H9 (cell line): ENCODE results near the gene MAST4. TPM values are rescaled to one million over a fixed set of nuclear protein-coding genes. Genes with fewer than 3 reads are reported as not detected.

Experiments used
- DNase-seq: peaks from one replicate; pipeline ENCODE4 v3.0.0-alpha.2; 2017
- H2AFZ ChIP-seq: one replicate; pipeline ENCODE4 v1.6.1; 2013; ENCODE audit warnings: mild to moderate bottlenecking, low read length, control low read depth, moderate library complexity
- H2AK5ac ChIP-seq: 2 replicates; pipeline ENCODE4 v1.6.1; 2013; ENCODE audit warnings: low read length, control low read depth, mixed read lengths; ENCODE audit not compliant: insufficient read length
- H2BK120ac ChIP-seq: one replicate; pipeline ENCODE4 v1.6.1; 2013; ENCODE audit warnings: low read depth, mild to moderate bottlenecking, low read length, control low read depth, inconsistent platforms; ENCODE audit not compliant: poor library complexity, severe bottlenecking
- H2BK12ac ChIP-seq: 2 replicates; pipeline ENCODE4 v1.6.1; 2013; ENCODE audit warnings: low read length, control low read depth, mixed read lengths, low read depth; ENCODE audit not compliant: insufficient read length
- H2BK15ac ChIP-seq: 2 replicates; pipeline ENCODE4 v1.6.1; 2013; ENCODE audit warnings: low read depth, low read length, control low read depth
- H2BK20ac ChIP-seq: one replicate; pipeline ENCODE4 v1.6.1; 2013; ENCODE audit warnings: low read depth, mild to moderate bottlenecking, low read length, control low read depth, inconsistent platforms; ENCODE audit not compliant: poor library complexity, severe bottlenecking
- H2BK5ac ChIP-seq: 2 replicates; pipeline ENCODE4 v1.6.1; 2013; ENCODE audit warnings: low read length, control low read depth, mixed read lengths; ENCODE audit not compliant: insufficient read length
- H3K14ac ChIP-seq: 2 replicates; pipeline ENCODE4 v1.6.1; 2013; ENCODE audit warnings: low read length, control low read depth; ENCODE audit not compliant: insufficient read depth
- H3K18ac ChIP-seq: 2 replicates; pipeline ENCODE4 v1.6.1; 2013; ENCODE audit warnings: low read depth, mild to moderate bottlenecking, mixed read lengths, low read length, control low read depth; ENCODE audit not compliant: insufficient read length
- H3K23ac ChIP-seq: 2 replicates; pipeline ENCODE4 v1.6.1; 2013; ENCODE audit warnings: low read length, control low read depth, mixed read lengths, low read depth; ENCODE audit not compliant: insufficient read length
- H3K23me2 ChIP-seq: 2 replicates; pipeline ENCODE4 v1.6.1; 2013; ENCODE audit warnings: low read depth, mild to moderate bottlenecking, mixed read lengths, low read length, control low read depth; ENCODE audit not compliant: insufficient read length, poor library complexity, severe bottlenecking
- H3K27ac ChIP-seq: 2 replicates; pipeline ENCODE4 v1.5.1; 2013; ENCODE audit warnings: low read length, control low read depth, mixed read lengths, low read depth; ENCODE audit not compliant: insufficient read length
- H3K27me3 ChIP-seq: 2 replicates; pipeline ENCODE4 v1.6.1; 2013; ENCODE audit warnings: low read length, control low read depth, inconsistent platforms; ENCODE audit not compliant: insufficient read depth
- H3K4ac ChIP-seq: 2 replicates; pipeline ENCODE4 v1.6.1; 2013; ENCODE audit warnings: low read depth, mild to moderate bottlenecking, control low read depth, inconsistent platforms, low read length, moderate library complexity
- H3K4me1 ChIP-seq: 2 replicates; pipeline ENCODE4 v1.6.1; 2013; ENCODE audit warnings: low read length, control low read depth, inconsistent platforms; ENCODE audit not compliant: insufficient read depth
- H3K4me2 ChIP-seq: 2 replicates; pipeline ENCODE4 v1.6.1; 2013; ENCODE audit warnings: low read length, control low read depth, mixed read lengths; ENCODE audit not compliant: insufficient read length, insufficient read depth
- H3K56ac ChIP-seq: 2 replicates; pipeline ENCODE4 v1.6.1; 2013; ENCODE audit warnings: low read depth, mild to moderate bottlenecking, mixed read lengths, low read length, control low read depth; ENCODE audit not compliant: insufficient read length
- H3K79me1 ChIP-seq: 2 replicates; pipeline ENCODE4 v1.6.1; 2013; ENCODE audit warnings: low read depth, mild to moderate bottlenecking, moderate library complexity, low read length, control low read depth, inconsistent platforms; ENCODE audit not compliant: insufficient read depth, poor library complexity, severe bottlenecking
- H3K79me2 ChIP-seq: 2 replicates; pipeline ENCODE4 v1.6.1; 2013; ENCODE audit warnings: low read length, control low read depth, inconsistent platforms; ENCODE audit not compliant: insufficient read depth
- H3K9ac ChIP-seq: 2 replicates; pipeline ENCODE4 v1.6.1; 2013; ENCODE audit warnings: low read length, control low read depth, mixed read lengths; ENCODE audit not compliant: insufficient read length; ENCODE audit errors: extremely low read depth
- H3K9me3 ChIP-seq: one replicate; pipeline ENCODE4 v1.6.1; 2013; ENCODE audit warnings: low read depth, low read length, inconsistent platforms; ENCODE audit not compliant: control insufficient read depth
- H3T11ph ChIP-seq: one replicate; pipeline ENCODE4 v1.6.1; 2013; ENCODE audit warnings: mild to moderate bottlenecking, low read length, control low read depth, inconsistent platforms
- H4K20me1 ChIP-seq: one replicate; pipeline ENCODE4 v1.6.1; 2013; ENCODE audit not compliant: control insufficient read depth, insufficient read length, insufficient read depth
- H4K5ac ChIP-seq: 2 replicates; pipeline ENCODE4 v1.6.1; 2013; ENCODE audit warnings: low read depth, mild to moderate bottlenecking, mixed read lengths, low read length, control low read depth; ENCODE audit not compliant: insufficient read length
- H4K8ac ChIP-seq: replicated peaks from 2 replicates; pipeline ENCODE4 v1.6.1; 2013; ENCODE audit warnings: low read length, control low read depth, mixed read lengths, low read depth; ENCODE audit not compliant: insufficient read length
- H4K91ac ChIP-seq: 2 replicates; pipeline ENCODE4 v1.6.1; 2013; ENCODE audit warnings: low read depth, mild to moderate bottlenecking, moderate library complexity, mixed read lengths, low read length, control low read depth; ENCODE audit not compliant: insufficient read length
- H3K27ac Mint-ChIP-seq, 3 experiments: 2 replicates in 2 of 3; 3 replicates in 1 of 3; pipeline ENCODE4 v1.8.0; 2020 to 2021; ENCODE audit warnings: mixed read lengths in 3 of 3, mild to moderate bottlenecking in 1 of 3, moderate library complexity in 1 of 3
- H3K27me3 Mint-ChIP-seq: 2 replicates; pipeline ENCODE4 v1.8.0; 2021; ENCODE audit warnings: low read depth, mild to moderate bottlenecking, moderate library complexity, mixed read lengths
- H3K36me3 Mint-ChIP-seq, 3 experiments: 2 replicates in 2 of 3; 3 replicates in 1 of 3; pipeline ENCODE4 v1.8.0; 2020 to 2021; ENCODE audit warnings: low read depth in 3 of 3, mixed read lengths in 3 of 3; ENCODE audit not compliant: insufficient read depth in 1 of 3
- H3K4me1 Mint-ChIP-seq, 2 experiments: 2 replicates each; pipeline ENCODE4 v1.8.0; 2020; ENCODE audit warnings: mixed read lengths in 2 of 2
- H3K4me3 Mint-ChIP-seq, 2 experiments: 2 replicates in 1 of 2; 3 replicates in 1 of 2; pipeline ENCODE4 v1.8.0; 2020 to 2021; ENCODE audit warnings: mild to moderate bottlenecking in 2 of 2, mixed read lengths in 2 of 2, moderate library complexity in 1 of 2
- H3K9me3 Mint-ChIP-seq, 2 experiments: 2 replicates in 1 of 2; 3 replicates in 1 of 2; pipeline ENCODE4 v1.8.0; 2020; ENCODE audit warnings: mild to moderate bottlenecking in 2 of 2, mixed read lengths in 2 of 2, moderate library complexity in 1 of 2
- CTCF ChIP-seq: fragments of 200-600 bp; sonication (generic); conservative IDR thresholded peaks from 3 replicates; pipeline ENCODE4 v1.8.0; 2021; ENCODE audit warnings: antibody characterized with exemption, mild to moderate bottlenecking
- WGBS: extraction: QIAGEN DNeasy Blood & Tissue Kit; methylation state at CpG from one replicate; pipeline ENCODE4 v1.1.7; 2013; ENCODE audit warnings: missing lambda C conversion rate, low lambda C conversion rate, mixed read lengths; ENCODE audit not compliant: insufficient read length; ENCODE audit errors: extremely low coverage; 5-methylcytosine and 5-hydroxymethylcytosine counted together
- total RNA-seq: library from RNA; stranded (reverse); gene quantifications from 2 replicates; pipeline ENCODE4 v1.2.1, GENCODE V29; 2021

MAST4 gene
- total RNA-seq, 1 experiment from 2014 or later: 3.7 TPM

GRCh38 chr5:66642538-66642937 lies 46.3 kb downstream of the MAST4 start:
- no peak for TF ChIP-seq CTCF
- no peaks in the 10 kb centered on the region for H3K23me2 ChIP-seq
- no peak overlapping the region for H3K56ac ChIP-seq
- no peak overlapping the region for H2BK20ac ChIP-seq
- H3K18ac ChIP-seq: no peak overlapping the region
- Mint-ChIP-seq H3K27ac (peak overlapping the region in 1 of 3 experiments; percentile 22; a peak in 1 of 7 replicates), H3K9me3 (no peaks in the 10 kb centered on the region), H3K27me3 (no peaks in the 10 kb centered on the region), H3K4me1 (peaks cover 2 to 5% of the 10 kb centered on the region in 2 experiments; a peak in 3 of 4 replicates), H3K36me3 (no peaks in the 10 kb centered on the region), H3K4me3 (no peak overlapping the region)
- no peak overlapping the region for H2BK5ac ChIP-seq
- H3K23ac ChIP-seq: no peak overlapping the region
- H4K91ac ChIP-seq: no peak overlapping the region
- no peaks in the 10 kb centered on the region for H3K79me1 ChIP-seq
- no peak overlapping the region for H4K5ac ChIP-seq
- no peak overlapping the region for H3K27ac ChIP-seq
- no peak overlapping the region for H2BK120ac ChIP-seq
- H3K79me2 ChIP-seq: no peaks in the 10 kb centered on the region
- H2AFZ ChIP-seq: no peak overlapping the region
- H3K4me1 ChIP-seq: no peaks in the 10 kb centered on the region
- no peak overlapping the region for H3T11ph ChIP-seq
- H4K8ac ChIP-seq: no peak overlapping the region
- no peak overlapping the region for H3K4me2 ChIP-seq
- no peaks in the 10 kb centered on the region for H3K27me3 ChIP-seq
- H4K20me1 ChIP-seq: no peaks in the 10 kb centered on the region
- H3K4ac ChIP-seq: no peak overlapping the region
- H3K9ac ChIP-seq: no peak overlapping the region
- H3K14ac ChIP-seq: no peak overlapping the region
- no peaks in the 10 kb centered on the region for H3K9me3 ChIP-seq
- WGBS: no CpG with 5 or more reads among the region's 3 CpGs
- no peak overlapping the region for H2AK5ac ChIP-seq
- H2BK15ac ChIP-seq: no peak overlapping the region
- no peak overlapping the region for H2BK12ac ChIP-seq
- no peak for DNase-seq
